Left ventricle myocardium inferior (tissue), 1 donor: ENCODE measurements around the gene RPS6KA2. TPM values are rescaled to one million over a fixed set of nuclear protein-coding genes. Genes with fewer than 3 reads are reported as not detected.

Experiments used
- DNase-seq: peaks from one replicate; pipeline ENCODE4 v3.0.0-alpha.2; 2020
- H3K27ac ChIP-seq: fragments of 200-600 bp; replicated peaks from 2 replicates; pipeline ENCODE4 v1.8.0; 2021
- H3K27me3 ChIP-seq: fragments of 200-600 bp; 2 replicates; pipeline ENCODE4 v1.8.0; 2021; ENCODE audit warnings: low read depth
- H3K36me3 ChIP-seq: fragments of 200-600 bp; 2 replicates; pipeline ENCODE4 v1.8.0; 2021
- H3K4me1 ChIP-seq: fragments of 200-600 bp; 2 replicates; pipeline ENCODE4 v1.8.0; 2021
- H3K4me3 ChIP-seq: fragments of 200-600 bp; 2 replicates; pipeline ENCODE4 v1.8.0; 2021; ENCODE audit warnings: mild to moderate bottlenecking, moderate library complexity
- H3K9me3 ChIP-seq: fragments of 200-600 bp; replicated peaks from 2 replicates; pipeline ENCODE4 v1.8.0; 2021
- CTCF ChIP-seq: fragments of 200-600 bp; IDR thresholded peaks from 2 replicates; pipeline ENCODE4 v1.8.0; 2021; ENCODE audit warnings: antibody characterized with exemption, mild to moderate bottlenecking, borderline replicate concordance
- intact Hi-C: fragments of 100-400 bp; cut with micrococcal nuclease; formaldehyde crosslinking; loops from one replicate; pipeline ENCODE4 v1.11.0; 2022
- total RNA-seq: library from RNA; stranded (reverse); fragmentation: NEBNext Ultra II Directional; extraction: Animal tissue kit (Norgen Biotek cat#: 25700); gene quantifications from one replicate; pipeline ENCODE4 v1.2.1, GENCODE V29; 2021
- donor health status: DM: no; HTN: yes; CAD: no; lungs with severe emphysema.

Gene RPS6KA2
- total RNA-seq, 1 donor from 2014 or later, result 77.2 TPM

- Histone ChIP-seq H3K36me3 (peaks cover 69% of the 10 kb centered on the region), H3K9me3 (no peaks in the 10 kb centered on the region), H3K27ac (no peak overlapping the region), H3K27me3 (no peaks in the 10 kb centered on the region), H3K4me1 (no peaks in the 10 kb centered on the region), H3K4me3 (no peak overlapping the region)
- TF ChIP-seq CTCF, result no peak
- intact Hi-C loops, result no loop called here
- DNase-seq, result no peak
Measured at GRCh38 chr6:166422201-166422940, 204.7 kb downstream of the RPS6KA2 start.

DNA sequence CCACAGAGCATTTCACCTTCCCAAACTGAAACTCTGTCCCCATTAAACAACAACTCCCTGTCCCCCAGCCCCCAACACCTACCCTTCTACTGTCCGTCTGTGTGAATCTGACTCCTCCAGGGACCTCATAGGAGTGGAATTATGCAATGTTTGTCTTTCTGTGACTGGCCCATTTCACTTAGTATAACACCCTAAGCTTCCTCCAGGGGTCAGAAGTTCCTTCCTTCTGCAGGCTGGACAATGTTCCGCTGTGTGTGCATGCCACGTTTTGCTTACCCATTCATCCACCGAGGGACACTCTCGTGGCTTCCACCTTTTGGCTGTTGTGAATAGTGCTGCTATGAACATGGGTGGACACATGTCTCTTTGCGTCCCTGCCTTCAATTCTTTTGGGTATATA is 206.7 kb downstream of the RPS6KA2 start:
- H3K27ac ChIP-seq, result no peak overlapping the region
- no peaks in the 10 kb centered on the region for H3K4me1 ChIP-seq
- H3K9me3 ChIP-seq, result no peaks in the 10 kb centered on the region
- no peak for DNase-seq
- H3K36me3 ChIP-seq, result peaks cover 86% of the 10 kb centered on the region
- TF ChIP-seq CTCF, result peak; percentile 33
- intact Hi-C loops, result no loop called here
- H3K27me3 ChIP-seq, result no peaks in the 10 kb centered on the region
- H3K4me3 ChIP-seq, result no peak overlapping the region

DNA sequence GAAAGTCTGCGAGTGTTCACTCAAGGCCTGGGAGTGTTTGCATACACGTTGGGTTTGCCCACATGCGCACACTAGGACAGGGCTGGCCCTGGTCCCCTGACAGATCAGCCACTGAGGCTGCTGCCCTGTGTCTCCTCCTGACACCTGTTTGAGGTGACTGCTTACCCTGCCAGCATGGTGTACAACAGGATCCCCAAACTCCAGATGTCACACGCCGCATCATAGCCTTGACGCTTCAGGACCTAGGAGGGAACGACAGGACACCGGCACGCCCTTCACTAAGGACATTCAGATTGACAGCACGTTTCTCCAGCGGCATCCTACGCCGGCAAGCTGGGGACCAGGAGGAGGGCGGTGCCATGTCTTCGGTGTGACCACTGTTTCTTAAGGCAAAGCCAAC is 207.3 kb downstream of the RPS6KA2 start:
- Histone ChIP-seq H3K4me3 (no peak overlapping the region), H3K4me1 (no peaks in the 10 kb centered on the region), H3K27me3 (no peaks in the 10 kb centered on the region), H3K9me3 (no peaks in the 10 kb centered on the region), H3K27ac (no peak overlapping the region), H3K36me3 (peaks cover 93% of the 10 kb centered on the region)
- intact Hi-C loops, result no loop called here
- no peak for TF ChIP-seq CTCF
- DNase-seq, result no peak

DNA sequence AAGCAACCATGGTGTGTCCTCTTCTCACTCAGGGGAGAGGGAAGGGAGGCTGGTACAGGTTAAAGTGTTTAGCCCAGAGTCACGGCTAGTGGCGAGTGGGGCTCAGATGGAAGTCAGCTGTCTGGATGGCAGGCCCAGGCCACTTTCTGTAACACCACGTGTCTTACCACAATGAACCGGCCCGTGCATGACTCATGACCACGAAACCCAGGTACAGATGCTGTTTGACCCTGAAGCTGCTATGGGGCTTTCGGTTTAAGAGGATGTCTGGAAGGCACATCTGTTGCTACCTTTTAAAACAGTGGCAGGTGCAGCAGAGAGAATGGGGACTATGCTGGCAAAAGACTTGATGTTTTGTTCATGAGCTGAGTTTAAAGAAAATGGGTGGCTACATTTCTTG is 207.8 kb downstream of the RPS6KA2 start:
- Histone ChIP-seq H3K27ac (no peak overlapping the region), H3K4me3 (no peak overlapping the region), H3K9me3 (no peaks in the 10 kb centered on the region), H3K27me3 (no peaks in the 10 kb centered on the region), H3K4me1 (no peaks in the 10 kb centered on the region), H3K36me3 (peaks cover 94% of the 10 kb centered on the region)
- no peak for TF ChIP-seq CTCF
- intact Hi-C loops, result no loop called here
- no peak for DNase-seq

- no peak for DNase-seq
- Histone ChIP-seq H3K4me1 (no peaks in the 10 kb centered on the region), H3K4me3 (no peak overlapping the region), H3K27me3 (no peaks in the 10 kb centered on the region), H3K9me3 (no peaks in the 10 kb centered on the region), H3K36me3 (peaks cover 93% of the 10 kb centered on the region), H3K27ac (no peak overlapping the region)
- intact Hi-C loops, result no loop called here
- no peak for TF ChIP-seq CTCF
Measured at GRCh38 chr6:166418691-166419143, 208.3 kb downstream of the RPS6KA2 start.
